NCI-H1930 (cell line): Measurements from ENCODE around the gene DYSF.

Experiments used
- DNase-seq, 2 experiments: peaks; one replicate each; lab custom pipeline; 2025; lab: John Stamatoyannopoulos, UW

DYSF gene

GRCh38 chr2:71456617-71457016 is 3.3 kb downstream of the DYSF start:
- DNase-seq = no peak

GRCh38 chr2:71457123-71457915 is 4.0 kb downstream of the DYSF start:
- DNase-seq = no peak

GRCh38 chr2:71457923-71458322 is 4.6 kb downstream of the DYSF start:
- no peak for DNase-seq

- DNase-seq = no peak
These were observed 5.2 kb downstream of the DYSF start for GRCh38 chr2:71458413-71459083.

GRCh38 chr2:71459084-71459431 is 5.7 kb downstream of the DYSF start:
- DNase-seq = no peak

- no peak for DNase-seq
These were observed 6.7 kb downstream of the DYSF start for GRCh38 chr2:71460056-71460455.

GRCh38 chr2:71460595-71461303 is 7.4 kb downstream of the DYSF start:
- DNase-seq = no peak

GRCh38 chr2:71461304-71461671 is 7.9 kb downstream of the DYSF start:
- no peak for DNase-seq

GRCh38 chr2:71462056-71462605 is 8.8 kb downstream of the DYSF start:
- DNase-seq = no peak

GRCh38 chr2:71462641-71463341 is 9.4 kb downstream of the DYSF start:
- DNase-seq = no peak

GRCh38 chr2:71463342-71463654 is 9.9 kb downstream of the DYSF start:
- DNase-seq = no peak

GRCh38 chr2:71464389-71464788 is 11.0 kb downstream of the DYSF start:
- no peak for DNase-seq

- DNase-seq = no peak
These were observed 12.0 kb downstream of the DYSF start for GRCh38 chr2:71465356-71465755.

GRCh38 chr2:71465961-71466300 is 12.6 kb downstream of the DYSF start:
- DNase-seq = no peak

- DNase-seq = no peak
These were observed 13.2 kb downstream of the DYSF start for GRCh38 chr2:71466301-71467179.

- DNase-seq = no peak
These were observed 13.9 kb downstream of the DYSF start for GRCh38 chr2:71467180-71467815.

GRCh38 chr2:71468279-71469015 is 15.1 kb downstream of the DYSF start:
- DNase-seq = no peak

- DNase-seq = no peak
These were observed 16.3 kb downstream of the DYSF start for GRCh38 chr2:71469403-71470398.

GRCh38 chr2:71471276-71471675 is 17.9 kb downstream of the DYSF start:
- DNase-seq = no peak
